ENCODE measurements around the gene PLCL1.

DNA sequence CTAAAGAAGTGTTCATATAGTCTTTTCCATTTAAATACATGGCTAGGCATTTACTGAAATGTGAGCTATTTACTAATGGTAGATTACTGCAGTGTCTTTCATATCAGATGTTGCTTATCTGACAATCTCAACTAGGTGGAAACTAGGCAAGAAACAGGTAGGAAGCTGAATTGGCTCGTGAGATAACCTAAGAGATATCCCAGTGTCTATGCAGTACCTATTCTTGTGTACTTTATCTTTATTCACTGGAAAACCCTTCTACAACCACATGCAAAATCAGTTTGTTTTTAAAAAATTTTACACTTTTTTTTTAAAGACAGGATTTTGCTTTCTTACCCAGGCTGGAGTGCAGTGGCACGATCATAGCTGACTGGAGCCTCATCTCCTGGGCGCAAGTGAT, 63.8 kb downstream of the PLCL1 start:
- TF ChIP-seq, protein P1, sequence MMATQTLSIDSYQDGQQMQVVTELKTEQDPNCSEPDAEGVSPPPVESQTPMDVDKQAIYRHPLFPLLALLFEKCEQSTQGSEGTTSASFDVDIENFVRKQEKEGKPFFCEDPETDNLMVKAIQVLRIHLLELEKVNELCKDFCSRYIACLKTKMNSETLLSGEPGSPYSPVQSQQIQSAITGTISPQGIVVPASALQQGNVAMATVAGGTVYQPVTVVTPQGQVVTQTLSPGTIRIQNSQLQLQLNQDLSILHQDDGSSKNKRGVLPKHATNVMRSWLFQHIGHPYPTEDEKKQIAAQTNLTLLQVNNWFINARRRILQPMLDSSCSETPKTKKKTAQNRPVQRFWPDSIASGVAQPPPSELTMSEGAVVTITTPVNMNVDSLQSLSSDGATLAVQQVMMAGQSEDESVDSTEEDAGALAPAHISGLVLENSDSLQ (IDR thresholded peaks at IDR 0.05): no peak
- TF ChIP-seq L3MBTL2 (conservative IDR thresholded peaks at IDR 0.05) (no peak), FOXK2 (IDR thresholded peaks at IDR 0.05) (no peak), FOXA1 (IDR thresholded peaks at IDR 0.05) (no peak), FOXM1 (IDR thresholded peaks at IDR 0.05; ENCODE audit: borderline replicate concordance) (no peak), NFRKB (IDR thresholded peaks at IDR 0.05) (no peak), ELF4 (IDR thresholded peaks at IDR 0.05) (no peak), CTBP1 (IDR thresholded peaks at IDR 0.05; ENCODE audit: borderline replicate concordance) (no peak), SP1 (IDR thresholded peaks at IDR 0.05) (no peak)
